NCI-H524 treated with DMSO at 0.1 percent for 48 hours (cell line): ENCODE results near the gene PRKCB.

Experiments used
- DNase-seq: peaks from one replicate; lab custom pipeline; 2025; lab: John Stamatoyannopoulos, UW

Gene PRKCB

GRCh38 chr16:23968176-23968575 is 132.4 kb downstream of the PRKCB start:
- DNase-seq: no peak

- DNase-seq: no peak
Measured at GRCh38 chr16:23969468-23970297, 133.9 kb downstream of the PRKCB start.

- DNase-seq: no peak
Measured at GRCh38 chr16:23974223-23974622, 138.4 kb downstream of the PRKCB start.

- DNase-seq: no peak
Measured at GRCh38 chr16:23975293-23975692, 139.5 kb downstream of the PRKCB start.

GRCh38 chr16:23976091-23976490 is 140.3 kb downstream of the PRKCB start:
- no peak for DNase-seq

- no peak for DNase-seq
Measured at GRCh38 chr16:23976524-23976923, 140.7 kb downstream of the PRKCB start.

- no peak for DNase-seq
Measured at GRCh38 chr16:23979441-23979840, 143.7 kb downstream of the PRKCB start.

GRCh38 chr16:23979982-23980381 is 144.2 kb downstream of the PRKCB start:
- DNase-seq: no peak

GRCh38 chr16:23981429-23982399 is 145.9 kb downstream of the PRKCB start:
- no peak for DNase-seq

- no peak for DNase-seq
Measured at GRCh38 chr16:23986455-23986854, 150.7 kb downstream of the PRKCB start.

- no peak for DNase-seq
Measured at GRCh38 chr16:23987443-23987842, 151.7 kb downstream of the PRKCB start.

GRCh38 chr16:23990507-23990906 is 154.7 kb downstream of the PRKCB start:
- no peak for DNase-seq

- no peak for DNase-seq
Measured at GRCh38 chr16:23991066-23991465, 155.3 kb downstream of the PRKCB start.

- no peak for DNase-seq
Measured at GRCh38 chr16:23994615-23995014, 158.8 kb downstream of the PRKCB start.

GRCh38 chr16:23996258-23996955 is 160.6 kb downstream of the PRKCB start:
- no peak for DNase-seq

- DNase-seq: no peak
Measured at GRCh38 chr16:23998771-23999170, 163.0 kb downstream of the PRKCB start.

GRCh38 chr16:23999663-24000062 is 163.9 kb downstream of the PRKCB start:
- DNase-seq: no peak

- DNase-seq: no peak
Measured at GRCh38 chr16:24001710-24002109, 165.9 kb downstream of the PRKCB start.

GRCh38 chr16:24002619-24003018 is 166.8 kb downstream of the PRKCB start:
- no peak for DNase-seq

- DNase-seq: no peak
Measured at GRCh38 chr16:24005577-24005976, 169.8 kb downstream of the PRKCB start.

GRCh38 chr16:24007391-24007790 is 171.6 kb downstream of the PRKCB start:
- no peak for DNase-seq

- DNase-seq: no peak
Measured at GRCh38 chr16:24007934-24008333, 172.2 kb downstream of the PRKCB start.
